NB4 (cell line): Measurements from ENCODE around the gene ZFPM1.
"Not testable (repeated sequence)": the region's sequence is repeated elsewhere in the genome, so short reads cannot be mapped to it uniquely, and the experiment has no call there.

Source experiments
- MAX ChIP-seq: IDR thresholded peaks from 2 replicates; pipeline ENCODE4 v1.6.1; 2011; ENCODE audit warnings: low read depth, low read length
- POLR2A ChIP-seq: IDR thresholded peaks from 2 replicates; pipeline ENCODE4 v1.6.1; 2011; ENCODE audit warnings: mild to moderate bottlenecking; ENCODE audit not compliant: insufficient read length; ENCODE audit errors: extremely low read depth
- TF ChIP-seq, protein P1 (sequence below): IDR thresholded peaks from one replicate; pipeline ENCODE4 v1.5.1; 2012; ENCODE audit warnings: low read depth, low read length

DNA sequence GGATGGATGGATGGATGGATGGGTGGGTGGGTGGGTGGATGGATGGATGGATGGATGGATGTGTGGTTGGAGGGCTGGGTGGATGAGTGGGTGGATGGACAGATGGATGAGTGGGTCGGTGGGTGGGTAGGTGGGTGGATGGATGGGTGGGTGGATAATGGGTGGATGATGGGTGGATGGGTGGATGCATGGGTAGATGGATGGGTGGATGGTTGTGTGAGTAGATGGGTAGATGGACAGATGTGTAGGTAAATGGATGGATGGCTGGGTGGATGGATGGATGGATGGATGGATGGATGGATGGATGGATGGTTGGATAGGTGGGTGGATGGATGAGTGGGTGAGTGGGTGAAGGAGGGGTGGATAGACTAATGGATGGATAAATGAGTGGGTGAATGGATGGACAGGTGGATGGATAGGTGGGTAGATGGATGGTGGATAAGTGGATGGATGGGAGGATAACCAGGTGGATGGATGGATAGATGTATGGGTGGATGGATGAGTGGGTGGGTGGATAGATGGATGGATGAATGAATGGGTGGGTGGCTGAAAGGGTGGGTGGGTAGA lies 64.2 kb downstream of the ZFPM1 start:
- TF ChIP-seq, protein P1, sequence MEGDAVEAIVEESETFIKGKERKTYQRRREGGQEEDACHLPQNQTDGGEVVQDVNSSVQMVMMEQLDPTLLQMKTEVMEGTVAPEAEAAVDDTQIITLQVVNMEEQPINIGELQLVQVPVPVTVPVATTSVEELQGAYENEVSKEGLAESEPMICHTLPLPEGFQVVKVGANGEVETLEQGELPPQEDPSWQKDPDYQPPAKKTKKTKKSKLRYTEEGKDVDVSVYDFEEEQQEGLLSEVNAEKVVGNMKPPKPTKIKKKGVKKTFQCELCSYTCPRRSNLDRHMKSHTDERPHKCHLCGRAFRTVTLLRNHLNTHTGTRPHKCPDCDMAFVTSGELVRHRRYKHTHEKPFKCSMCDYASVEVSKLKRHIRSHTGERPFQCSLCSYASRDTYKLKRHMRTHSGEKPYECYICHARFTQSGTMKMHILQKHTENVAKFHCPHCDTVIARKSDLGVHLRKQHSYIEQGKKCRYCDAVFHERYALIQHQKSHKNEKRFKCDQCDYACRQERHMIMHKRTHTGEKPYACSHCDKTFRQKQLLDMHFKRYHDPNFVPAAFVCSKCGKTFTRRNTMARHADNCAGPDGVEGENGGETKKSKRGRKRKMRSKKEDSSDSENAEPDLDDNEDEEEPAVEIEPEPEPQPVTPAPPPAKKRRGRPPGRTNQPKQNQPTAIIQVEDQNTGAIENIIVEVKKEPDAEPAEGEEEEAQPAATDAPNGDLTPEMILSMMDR = not testable (repeated sequence)
- not testable (repeated sequence) for TF ChIP-seq POLR2A, MAX
